Measurements from ENCODE around the gene PLAA. TPM values are rescaled to one million over a fixed set of nuclear protein-coding genes. Genes with fewer than 3 reads are reported as not detected.
A peak's percentile ranks its signal among the peaks of the same experiment; 100 is the strongest.
"Not testable (repeated sequence)": the region's sequence is repeated elsewhere in the genome, so short reads cannot be mapped to it uniquely, and the experiment has no call there.

Gene PLAA
- total RNA-seq, 1 donor = 35.2 TPM

DNA sequence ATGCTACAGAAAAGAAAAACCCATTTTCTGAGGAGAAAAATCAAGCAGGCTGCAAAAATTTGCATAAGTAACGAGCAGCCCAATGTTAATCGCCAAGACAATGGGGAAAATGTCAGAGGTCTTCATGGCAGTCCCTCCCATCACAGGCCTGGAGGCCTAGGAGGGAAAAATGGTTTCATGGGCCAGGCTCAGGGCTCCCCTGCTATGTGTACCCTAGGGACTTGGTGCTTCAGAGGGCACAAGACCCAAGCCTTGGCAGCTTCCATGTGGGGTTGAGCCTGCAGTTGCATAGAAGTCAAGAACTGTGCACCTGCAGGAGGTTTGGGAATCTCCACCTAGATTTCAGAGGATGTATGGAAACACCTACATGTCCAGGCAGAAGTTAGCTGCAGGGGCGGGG is 64.9 kb downstream of the PLAA start:
- no peak overlapping the region for H3K4me3 ChIP-seq (ENCODE audit: low read depth, low read length)
- DNase-seq (ENCODE audit: low read depth) = no peak
- TF ChIP-seq, protein P1, sequence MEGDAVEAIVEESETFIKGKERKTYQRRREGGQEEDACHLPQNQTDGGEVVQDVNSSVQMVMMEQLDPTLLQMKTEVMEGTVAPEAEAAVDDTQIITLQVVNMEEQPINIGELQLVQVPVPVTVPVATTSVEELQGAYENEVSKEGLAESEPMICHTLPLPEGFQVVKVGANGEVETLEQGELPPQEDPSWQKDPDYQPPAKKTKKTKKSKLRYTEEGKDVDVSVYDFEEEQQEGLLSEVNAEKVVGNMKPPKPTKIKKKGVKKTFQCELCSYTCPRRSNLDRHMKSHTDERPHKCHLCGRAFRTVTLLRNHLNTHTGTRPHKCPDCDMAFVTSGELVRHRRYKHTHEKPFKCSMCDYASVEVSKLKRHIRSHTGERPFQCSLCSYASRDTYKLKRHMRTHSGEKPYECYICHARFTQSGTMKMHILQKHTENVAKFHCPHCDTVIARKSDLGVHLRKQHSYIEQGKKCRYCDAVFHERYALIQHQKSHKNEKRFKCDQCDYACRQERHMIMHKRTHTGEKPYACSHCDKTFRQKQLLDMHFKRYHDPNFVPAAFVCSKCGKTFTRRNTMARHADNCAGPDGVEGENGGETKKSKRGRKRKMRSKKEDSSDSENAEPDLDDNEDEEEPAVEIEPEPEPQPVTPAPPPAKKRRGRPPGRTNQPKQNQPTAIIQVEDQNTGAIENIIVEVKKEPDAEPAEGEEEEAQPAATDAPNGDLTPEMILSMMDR (IDR thresholded peaks at IDR 0.05; ENCODE audit: insufficient read depth, low read length) = no peak

DNA sequence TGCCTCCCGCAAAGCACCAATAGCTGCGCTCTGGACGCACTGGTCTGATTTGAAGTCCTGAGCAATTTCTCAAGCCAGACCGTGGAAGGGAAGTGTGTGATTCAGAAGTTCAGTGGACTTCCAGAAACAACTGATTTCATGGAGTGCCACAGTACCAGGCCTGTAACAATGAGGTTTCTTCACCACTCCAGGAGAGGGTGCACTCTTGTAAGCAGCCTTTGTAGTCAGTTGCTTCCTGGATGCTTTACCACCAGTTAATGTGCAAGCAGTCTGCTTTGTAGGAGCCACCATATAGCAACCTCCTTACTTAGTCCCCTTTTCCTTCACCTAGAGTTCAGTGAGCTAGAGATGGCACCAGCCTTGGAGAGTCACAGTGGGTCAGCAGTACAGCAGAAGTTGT is 66.8 kb downstream of the PLAA start:
- TF ChIP-seq, protein P1 (IDR thresholded peaks at IDR 0.05; ENCODE audit: insufficient read depth, low read length) = no peak
- DNase-seq (ENCODE audit: low read depth) = no peak
- H3K4me3 ChIP-seq (ENCODE audit: low read depth, low read length) = no peak overlapping the region

GRCh38 chr9:26875155-26875554 is 71.9 kb downstream of the PLAA start:
- H3K4me3 ChIP-seq (ENCODE audit: low read depth, low read length); DNase-seq (ENCODE audit: low read depth): not testable (repeated sequence)

GRCh38 chr9:26870292-26870691 is 76.8 kb downstream of the PLAA start:
- DNase-seq (ENCODE audit: low read depth) = peak; percentile 43
- TF ChIP-seq, protein P1 (IDR thresholded peaks at IDR 0.05; ENCODE audit: insufficient read depth, low read length) = no peak

DNA sequence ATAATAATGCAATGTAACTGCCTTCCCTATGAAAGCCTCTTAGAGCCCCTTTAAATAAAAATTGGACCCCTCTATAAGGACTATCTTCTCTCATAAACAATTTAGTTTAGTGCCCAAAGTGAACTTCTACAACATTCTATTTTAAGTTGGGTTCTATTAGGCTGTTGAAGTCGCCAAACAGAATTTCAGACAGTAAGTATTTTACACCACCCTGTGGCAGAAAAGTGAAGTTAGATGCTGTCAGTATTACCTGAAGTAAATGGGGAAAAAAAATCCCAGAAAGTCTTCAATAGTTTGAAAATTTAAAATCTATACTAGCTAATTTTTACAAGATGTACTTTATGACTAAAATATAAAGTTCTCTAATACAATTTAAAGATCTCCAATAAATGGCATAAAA is 84.0 kb downstream of the PLAA start:
- TF ChIP-seq, protein P1 (IDR thresholded peaks at IDR 0.05; ENCODE audit: insufficient read depth, low read length) = peak; percentile 52
- peak; percentile 48 for DNase-seq (ENCODE audit: low read depth)

More at GRCh38 chr9:26870292-26870691, 76.8 kb downstream of the PLAA start:
- no peak overlapping the region for H3K4me3 ChIP-seq (ENCODE audit: low read depth, low read length)

DNA sequence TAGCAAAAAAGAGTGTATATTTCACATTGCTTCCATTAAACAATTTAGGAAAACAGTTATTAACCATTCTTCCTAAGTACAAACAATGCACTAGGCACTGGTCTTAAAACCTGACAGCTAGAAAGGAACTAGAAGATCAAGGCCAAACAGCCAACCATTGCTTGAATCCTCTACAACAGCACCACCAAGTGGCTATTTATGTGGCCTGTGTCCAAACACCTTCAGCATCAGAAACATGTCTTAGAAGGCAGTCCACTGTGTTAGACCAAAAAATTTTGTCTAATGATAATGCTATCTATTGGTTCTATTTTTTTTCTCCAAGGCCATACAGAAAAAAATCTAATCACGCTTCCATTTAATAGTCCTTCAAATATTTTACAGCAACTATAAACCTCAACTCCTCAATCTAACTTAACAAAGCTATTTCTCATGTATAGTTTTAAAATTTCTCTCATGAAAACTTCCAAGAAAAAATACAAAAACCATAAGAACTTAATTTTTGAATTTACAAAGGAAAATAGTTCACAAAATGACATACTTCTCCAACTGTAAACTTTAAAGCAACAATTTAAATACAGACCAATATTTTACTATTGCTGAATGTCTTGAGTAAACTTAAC is 90.5 kb downstream of the PLAA start:
- DNase-seq (ENCODE audit: low read depth) = peak; percentile 72
- H3K4me3 ChIP-seq (ENCODE audit: low read depth, low read length) = no peak overlapping the region
- TF ChIP-seq, protein P1 (IDR thresholded peaks at IDR 0.05; ENCODE audit: insufficient read depth, low read length) = peak; percentile 60

More for the DNA sequence above, 84.0 kb downstream of the PLAA start:
- H3K4me3 ChIP-seq (ENCODE audit: low read depth, low read length) = no peak overlapping the region

Small RNA genes within 50 kb of the gene (small RNA-seq; reads per million reads assigned to genes)
- 0.19 reads per million for gene RN7SL100P

Other genes starting within 250 kb of the PLAA start
- 19.0 and 50.9 TPM in 2 replicates for gene CAAP1, start 54.4 kb downstream of the PLAA start, total RNA-seq (ENCODE audit: low replicate concordance)
- gene IFT74, start 9.2 kb upstream of the PLAA start, total RNA-seq (ENCODE audit: low replicate concordance) = 19.2 and 21.4 TPM in 2 replicates
- gene LRRC19, start 58.4 kb upstream of the PLAA start, total RNA-seq (ENCODE audit: low replicate concordance) = not detected in 2 replicates
- 1.7 and 3.8 TPM in 2 replicates for gene TEK, start 162.0 kb upstream of the PLAA start, total RNA-seq (ENCODE audit: low replicate concordance)